ENCODE data around the gene PGLYRP3. TPM values are rescaled to one million over a fixed set of nuclear protein-coding genes. Genes with fewer than 3 reads are reported as not detected.

The PGLYRP3 gene
- total and polyA plus RNA-seq, 2 of the 8 experiments (the other 6 are each of a cell fraction or from before 2014, with no cell fraction given) = not detected

- no peak for TF ChIP-seq GTF2F1 (IDR thresholded peaks at IDR 0.05; ENCODE audit: borderline replicate concordance, low read depth, low read length)
- no peak for TF ChIP-seq BRCA1 (IDR thresholded peaks at IDR 0.05; ENCODE audit: low read depth, low read length)
Observed at GRCh38 chr1:153253693-153254092, 59.1 kb downstream of the PGLYRP3 start (continued).

Data from H1 (cell line).